KG1 (cell line): ENCODE data around the gene LIPG.
"Not testable (repeated sequence)": the region's sequence is repeated elsewhere in the genome, so short reads cannot be mapped to it uniquely, and the experiment has no call there.

ENCODE experiments used
- DNase-seq: peaks from one replicate; lab custom pipeline; 2025; lab: John Stamatoyannopoulos, UW

LIPG gene

GRCh38 chr18:49573835-49574234 is 12.0 kb downstream of the LIPG start:
- no peak for DNase-seq

DNA sequence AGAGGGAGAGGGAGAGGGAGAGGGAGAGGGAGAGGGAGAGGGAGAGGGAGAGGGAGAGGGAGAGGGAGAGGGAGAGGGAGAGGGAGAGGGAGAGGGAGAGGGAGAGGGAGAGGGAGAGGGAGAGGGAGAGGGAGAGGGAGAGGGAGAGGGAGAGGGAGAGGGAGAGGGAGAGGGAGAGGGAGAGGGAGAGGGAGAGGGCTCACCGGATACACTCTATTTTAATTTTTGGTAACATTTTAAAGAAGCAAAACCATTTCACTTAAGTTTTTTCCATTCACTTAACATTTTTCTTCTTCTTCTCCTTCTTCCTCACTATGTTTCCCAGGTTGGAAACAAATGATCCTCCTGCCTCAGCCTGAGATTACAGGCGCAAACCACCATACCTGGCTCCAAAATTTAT is 17.2 kb downstream of the LIPG start:
- not testable (repeated sequence) for DNase-seq

DNA sequence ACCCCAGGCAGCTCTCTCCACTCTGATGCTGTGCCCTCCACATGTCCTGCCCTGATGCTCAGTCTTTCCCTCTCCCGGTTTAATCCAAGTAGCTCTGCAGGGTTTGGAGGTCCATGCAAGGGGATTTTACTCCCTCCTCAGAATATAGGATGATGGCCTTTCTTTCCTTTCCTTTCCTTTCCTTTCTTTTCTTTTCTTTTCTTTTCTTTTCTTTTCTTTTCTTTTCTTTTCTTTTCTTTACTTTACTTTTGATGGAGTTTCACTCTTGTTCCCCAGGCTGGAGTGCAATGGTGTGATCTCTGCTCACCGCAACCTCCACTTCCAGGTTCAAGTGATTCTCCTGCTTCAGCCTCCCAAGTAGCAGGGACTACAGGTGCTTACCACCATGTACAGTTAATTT is 17.7 kb downstream of the LIPG start:
- DNase-seq = not testable (repeated sequence)

DNA sequence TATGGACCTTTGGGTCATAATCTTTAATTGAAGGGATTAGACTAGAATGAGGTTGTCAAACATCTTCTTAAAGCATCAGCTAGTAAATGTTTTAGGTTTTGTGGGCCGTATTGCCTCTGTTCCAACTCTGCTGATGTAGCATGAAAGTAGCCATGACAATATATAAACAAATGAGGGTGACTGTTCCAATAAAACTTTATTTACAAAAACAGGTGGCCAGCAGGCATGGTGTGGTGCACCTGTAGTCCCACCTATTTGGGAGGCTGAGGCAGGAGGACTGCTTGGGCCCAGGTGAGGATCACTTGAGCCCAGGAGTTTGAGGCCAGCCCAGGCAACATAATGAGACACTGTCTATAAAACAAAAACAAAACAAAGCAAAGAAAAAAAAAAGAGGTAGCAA is 18.4 kb downstream of the LIPG start:
- no peak for DNase-seq

GRCh38 chr18:49581371-49581770 is 19.5 kb downstream of the LIPG start:
- DNase-seq = no peak

- no peak for DNase-seq
Observed at GRCh38 chr18:49582579-49582978, 20.7 kb downstream of the LIPG start.

- DNase-seq = no peak
Observed at GRCh38 chr18:49584394-49584793, 22.5 kb downstream of the LIPG start.

DNA sequence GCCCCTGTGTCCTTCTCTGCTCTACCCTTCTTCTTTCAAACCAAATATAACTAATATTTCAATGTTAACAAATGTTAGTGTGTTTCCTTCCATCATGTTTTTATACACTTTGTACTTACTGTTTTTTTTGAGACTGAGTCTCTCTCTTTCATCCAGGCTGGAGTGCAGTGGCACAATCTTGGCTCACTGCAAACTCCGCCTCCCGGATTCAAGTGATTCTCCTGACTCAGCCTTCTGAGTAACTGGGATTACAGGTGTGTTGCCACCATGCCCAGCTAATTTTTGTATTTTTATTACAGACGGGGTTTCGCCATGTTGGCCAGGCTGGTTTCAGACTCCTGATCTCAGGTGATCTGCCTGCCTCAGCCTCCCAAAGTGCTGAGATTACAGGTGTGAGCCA is 23.1 kb downstream of the LIPG start:
- not testable (repeated sequence) for DNase-seq

- no peak for DNase-seq
Observed at GRCh38 chr18:49585781-49586663, 24.2 kb downstream of the LIPG start.

- DNase-seq = no peak
Observed at GRCh38 chr18:49588171-49588570, 26.3 kb downstream of the LIPG start.

DNA sequence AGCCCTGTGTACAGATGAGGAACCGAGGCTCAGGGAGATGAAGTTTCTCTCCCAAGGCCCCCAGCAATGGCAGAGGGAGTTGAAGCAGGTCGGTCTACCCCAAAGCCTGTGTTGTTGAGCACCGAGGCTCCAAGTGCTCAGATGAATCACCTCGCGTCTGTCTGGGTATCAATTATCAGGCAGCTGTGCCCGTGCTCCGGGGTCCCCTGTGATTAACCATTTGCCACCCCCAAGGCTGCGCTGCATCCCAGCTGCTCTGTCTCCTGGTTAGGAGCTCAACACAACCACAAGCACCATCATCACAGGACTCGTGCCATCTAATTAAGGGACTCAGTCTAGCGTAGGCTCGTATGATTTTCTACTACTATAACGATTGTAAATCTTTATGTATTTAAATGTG is 27.1 kb downstream of the LIPG start:
- no peak for DNase-seq

DNA sequence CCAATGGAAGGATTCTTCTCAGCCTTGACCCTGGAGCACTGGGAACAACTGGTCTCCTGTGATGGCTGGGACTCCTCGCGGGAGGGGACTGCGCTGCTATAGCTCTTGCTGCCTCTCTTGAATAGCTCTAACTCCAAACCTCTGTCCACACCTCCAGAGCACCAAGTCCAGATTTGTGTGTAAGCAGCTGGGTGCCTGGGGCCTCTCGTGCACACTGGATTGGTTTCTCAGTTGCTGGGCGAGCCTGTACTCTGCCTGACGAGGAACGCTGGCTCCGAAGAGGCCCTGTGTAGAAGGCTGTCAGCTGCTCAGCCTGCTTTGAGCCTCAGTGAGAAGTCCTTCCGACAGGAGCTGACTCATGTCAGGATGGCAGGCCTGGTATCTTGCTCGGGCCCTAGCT is 28.8 kb downstream of the LIPG start:
- no peak for DNase-seq

- DNase-seq = no peak
Observed at GRCh38 chr18:49591271-49591670, 29.4 kb downstream of the LIPG start.

GRCh38 chr18:49591775-49592174 is 29.9 kb downstream of the LIPG start:
- no peak for DNase-seq

DNA sequence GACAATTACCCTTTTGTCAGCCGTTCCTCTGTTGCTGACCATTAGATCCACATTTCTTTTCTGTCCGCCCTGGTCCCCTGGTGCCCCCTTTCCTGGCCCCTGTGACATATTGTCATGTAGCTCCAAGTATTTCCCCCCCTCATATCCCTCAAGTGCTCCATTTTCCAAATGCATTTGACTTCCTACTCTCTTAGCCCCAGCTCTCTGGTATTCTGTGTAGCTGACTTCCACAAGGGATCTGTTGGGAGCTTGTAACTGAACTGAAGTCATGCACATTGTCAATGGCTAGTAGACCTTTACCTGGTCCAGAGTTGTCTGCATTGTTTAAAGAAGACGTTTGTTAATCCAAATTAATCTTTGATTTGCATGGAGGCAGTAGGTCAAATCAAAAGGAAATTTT is 34.8 kb downstream of the LIPG start:
- no peak for DNase-seq

- DNase-seq = no peak
Observed at GRCh38 chr18:49597157-49597931, 35.5 kb downstream of the LIPG start.

DNA sequence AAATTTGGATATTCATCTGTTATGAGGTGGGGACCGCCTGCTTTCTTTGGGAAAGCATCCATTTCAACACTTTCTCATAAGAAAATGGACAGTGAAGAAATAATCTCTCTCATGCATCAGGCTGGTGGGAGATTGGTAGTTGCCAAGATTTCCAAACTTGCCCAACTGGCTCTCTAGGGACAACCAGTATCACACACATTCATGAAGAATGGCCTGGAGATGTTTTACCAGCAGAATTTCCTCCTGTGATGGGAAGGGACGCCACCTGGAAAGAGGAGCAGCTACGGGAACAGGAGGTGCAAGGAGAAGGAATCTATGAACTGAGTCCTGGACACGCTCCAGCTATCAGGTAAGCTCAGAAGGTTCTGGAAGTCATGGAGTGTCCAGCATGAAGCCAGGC is 39.4 kb downstream of the LIPG start:
- no peak for DNase-seq

DNA sequence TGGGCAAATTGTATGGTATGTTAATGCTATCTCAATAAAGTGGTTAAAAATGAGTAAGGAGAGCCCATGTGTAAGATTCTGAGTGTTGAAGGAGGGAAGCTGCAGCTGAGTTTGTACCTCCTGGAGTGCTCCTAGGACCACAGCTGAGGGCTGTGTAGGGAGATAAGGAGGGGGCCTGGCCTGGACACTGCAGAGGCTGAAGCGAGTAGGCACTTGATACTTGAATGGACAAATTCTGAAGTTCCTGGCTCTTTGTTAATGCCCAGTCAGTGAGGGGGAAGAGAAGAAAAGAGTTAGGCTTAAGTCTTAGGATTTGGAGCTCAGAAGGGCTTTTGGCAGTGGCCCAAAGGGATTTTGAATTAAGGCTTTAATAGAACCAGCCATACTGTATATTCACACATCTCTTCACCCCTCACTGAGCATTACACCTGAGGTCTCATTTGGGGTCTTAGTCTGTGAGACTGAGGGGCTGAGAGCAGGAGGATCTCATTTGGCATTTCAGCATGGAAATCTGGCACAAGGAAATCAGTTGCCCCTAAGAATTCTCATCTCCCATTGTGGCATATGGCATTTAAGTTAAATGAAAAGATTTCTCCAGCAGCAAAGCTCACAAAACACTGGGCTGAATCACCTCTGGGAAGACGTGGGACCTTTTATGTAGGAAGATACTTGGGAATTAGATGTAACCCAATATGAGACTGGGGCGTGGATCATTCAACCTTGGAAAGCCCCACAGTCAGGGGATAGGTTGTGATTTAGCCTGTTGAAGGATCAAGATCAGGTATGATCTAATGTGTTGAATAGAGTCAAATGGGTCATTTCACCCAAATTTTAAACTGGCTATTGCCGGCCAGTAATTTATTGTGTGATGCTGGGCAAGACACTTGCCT is 46.8 kb downstream of the LIPG start:
- no peak for DNase-seq

DNA sequence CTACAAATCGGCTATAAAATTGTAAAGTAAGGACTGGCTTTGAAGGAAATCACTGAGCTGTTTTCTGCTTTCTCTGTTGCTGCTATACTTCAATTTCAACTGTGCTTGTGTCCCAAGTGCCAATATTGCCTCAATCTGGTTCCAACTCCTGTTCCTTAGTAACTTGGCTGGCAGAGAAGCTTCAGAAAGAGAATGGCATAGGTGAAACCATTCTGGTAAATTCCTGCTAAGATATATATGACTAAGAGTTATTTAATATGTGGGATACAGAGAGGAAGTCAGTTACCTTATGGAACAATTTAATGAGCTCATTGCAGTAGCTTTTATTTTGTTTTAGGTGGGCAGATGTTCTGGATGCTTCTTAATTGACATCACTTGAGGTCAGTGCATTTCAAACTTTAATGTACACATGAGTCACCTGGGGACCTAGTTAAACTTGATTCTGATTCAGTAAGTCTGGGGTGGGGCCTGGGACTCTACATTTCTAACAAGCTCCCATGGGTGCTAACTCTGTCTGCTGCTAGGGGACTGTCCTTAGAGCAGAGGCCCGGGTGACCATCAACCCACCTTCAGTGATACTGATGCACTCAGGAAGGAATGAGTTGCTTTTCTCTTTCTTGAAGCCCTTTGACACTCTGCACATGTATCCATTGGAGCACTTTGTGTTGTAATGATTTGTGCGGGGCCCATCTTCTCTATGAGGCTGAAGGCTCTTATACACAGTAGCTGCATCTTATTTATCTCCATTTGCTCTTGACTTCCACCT is 47.6 kb downstream of the LIPG start:
- DNase-seq = no peak

DNA sequence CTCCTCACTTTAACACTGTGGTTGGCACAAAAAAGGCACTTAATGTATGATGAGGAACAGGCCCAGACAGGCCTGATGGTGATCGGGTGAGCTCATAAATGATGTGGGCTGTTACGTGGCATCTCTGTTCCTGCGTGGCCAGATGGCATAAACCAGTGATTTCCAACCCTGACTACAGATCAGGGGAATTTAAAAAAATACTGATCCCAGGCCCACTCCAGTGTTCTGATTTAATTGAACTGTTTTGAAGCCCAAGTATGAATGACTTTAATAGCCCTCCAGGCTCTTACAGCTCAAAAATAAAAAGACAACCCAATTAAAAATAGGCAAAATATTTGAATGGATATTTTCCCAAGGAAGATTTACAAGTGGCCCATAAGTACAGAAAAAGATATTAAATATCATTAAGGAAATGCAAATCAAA is 48.2 kb downstream of the LIPG start:
- DNase-seq = no peak

DNA sequence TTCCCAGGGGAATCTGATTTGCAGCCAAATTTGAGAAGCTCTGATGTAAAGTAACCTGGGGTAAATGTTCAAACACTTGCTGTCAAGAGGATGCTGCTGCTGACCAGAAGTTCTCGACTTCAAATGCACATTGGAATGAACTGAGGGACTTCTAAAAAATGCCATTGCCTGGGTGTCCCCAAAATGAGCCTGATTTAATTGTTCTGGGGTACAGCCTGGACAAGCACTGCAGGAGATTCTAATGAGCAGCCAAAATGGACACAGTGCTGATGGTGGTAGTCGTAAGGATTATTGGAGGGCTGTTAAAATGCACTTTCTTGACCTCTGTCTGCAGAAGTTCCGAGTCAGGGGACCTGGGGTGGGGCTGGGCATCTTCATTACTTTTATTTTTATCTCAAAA is 49.5 kb downstream of the LIPG start:
- no peak for DNase-seq
